ENCODE results near the gene KIF6.

Gene KIF6

DNA sequence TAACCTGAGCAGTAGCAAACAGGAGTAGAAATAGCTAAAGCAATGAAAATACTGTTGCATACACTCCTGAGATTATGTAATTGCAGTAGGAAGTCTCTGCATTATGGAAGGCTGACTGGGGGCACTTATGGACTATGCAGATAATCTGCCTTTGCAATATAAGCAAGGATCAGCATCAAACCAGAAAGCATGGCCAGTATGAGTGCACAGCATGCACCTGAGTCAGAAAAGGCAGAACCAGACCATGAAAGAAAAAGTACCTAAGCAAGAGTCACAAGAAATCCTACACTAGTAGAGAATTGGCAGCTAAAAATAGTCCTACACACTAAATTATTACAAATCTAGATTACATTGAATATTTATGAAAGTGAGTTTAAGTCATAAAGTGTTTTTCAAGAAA is 164.3 kb downstream of the KIF6 start:
- in situ Hi-C loops (cut with MboI; ENCODE audit: low sequenced_read_pairs), result no loop called here

DNA sequence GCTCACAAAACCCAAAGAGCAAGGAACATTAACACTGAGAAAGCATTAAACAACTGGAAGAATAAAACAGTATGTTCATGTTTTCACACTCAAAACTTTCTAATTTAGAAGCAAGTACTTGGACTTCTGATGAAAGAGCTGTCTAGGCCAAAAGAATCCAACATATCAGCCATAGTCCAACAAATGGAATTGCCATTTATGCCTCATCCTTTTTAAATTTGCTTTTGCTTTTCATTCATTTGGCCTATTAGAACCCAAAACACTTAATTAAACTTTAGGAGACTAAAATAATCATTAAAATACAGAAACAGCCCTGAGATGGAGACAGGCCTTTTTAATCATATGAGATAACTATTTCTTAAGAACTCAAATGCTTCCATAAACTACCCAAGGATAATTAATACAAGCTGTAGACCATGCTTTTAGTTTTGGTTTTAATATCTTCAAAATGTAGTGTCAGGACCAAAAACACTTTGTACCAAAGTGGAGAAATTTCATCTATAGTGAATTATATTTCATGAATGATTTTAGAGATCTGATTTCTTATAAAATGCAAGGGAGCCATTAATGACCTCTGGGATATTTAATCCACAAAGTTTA is 166.5 kb downstream of the KIF6 start:
- in situ Hi-C loops (cut with MboI; ENCODE audit: low sequenced_read_pairs), result no loop called here

DNA sequence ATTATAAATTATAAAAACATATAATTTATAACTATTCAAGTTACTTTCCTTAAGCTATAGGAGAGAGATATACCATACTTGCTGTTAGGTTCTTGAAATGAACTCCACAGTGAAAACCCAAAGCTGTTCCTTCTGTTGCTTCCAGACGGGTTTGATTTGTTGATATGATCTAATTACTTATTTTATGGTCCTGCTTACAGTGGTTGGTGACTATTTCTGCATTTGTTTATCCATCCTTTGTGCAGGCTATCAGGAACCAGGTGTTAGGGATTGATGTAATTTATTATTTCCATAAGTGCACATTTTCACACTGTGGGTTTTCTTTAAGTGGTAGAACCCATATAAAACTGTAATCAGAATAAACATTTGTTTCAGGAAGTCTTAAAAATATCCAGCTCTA is 167.1 kb downstream of the KIF6 start:
- in situ Hi-C loops (cut with MboI; ENCODE audit: low sequenced_read_pairs), result no loop called here

DNA sequence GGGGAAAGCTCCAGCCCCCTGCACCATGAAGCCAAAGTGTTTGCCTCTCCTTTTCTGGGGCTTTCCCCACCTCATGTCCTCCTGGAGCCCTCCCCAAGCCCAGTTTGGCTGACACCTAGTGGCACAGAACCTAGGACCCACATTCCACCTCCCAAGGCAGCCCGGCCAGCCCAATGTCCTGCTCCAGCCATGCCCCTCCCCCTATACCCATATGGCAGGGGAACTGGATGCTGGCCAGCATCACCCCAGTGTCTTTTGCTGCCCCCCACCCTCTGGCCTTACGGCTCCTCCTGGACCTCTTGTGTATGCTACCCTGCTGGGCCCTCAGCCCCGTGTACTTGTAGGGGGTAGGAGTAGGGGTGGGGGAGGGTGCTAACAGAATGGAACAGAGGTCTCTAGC is 170.1 kb downstream of the KIF6 start:
- in situ Hi-C loops (cut with MboI; ENCODE audit: low sequenced_read_pairs), result no loop called here

DNA sequence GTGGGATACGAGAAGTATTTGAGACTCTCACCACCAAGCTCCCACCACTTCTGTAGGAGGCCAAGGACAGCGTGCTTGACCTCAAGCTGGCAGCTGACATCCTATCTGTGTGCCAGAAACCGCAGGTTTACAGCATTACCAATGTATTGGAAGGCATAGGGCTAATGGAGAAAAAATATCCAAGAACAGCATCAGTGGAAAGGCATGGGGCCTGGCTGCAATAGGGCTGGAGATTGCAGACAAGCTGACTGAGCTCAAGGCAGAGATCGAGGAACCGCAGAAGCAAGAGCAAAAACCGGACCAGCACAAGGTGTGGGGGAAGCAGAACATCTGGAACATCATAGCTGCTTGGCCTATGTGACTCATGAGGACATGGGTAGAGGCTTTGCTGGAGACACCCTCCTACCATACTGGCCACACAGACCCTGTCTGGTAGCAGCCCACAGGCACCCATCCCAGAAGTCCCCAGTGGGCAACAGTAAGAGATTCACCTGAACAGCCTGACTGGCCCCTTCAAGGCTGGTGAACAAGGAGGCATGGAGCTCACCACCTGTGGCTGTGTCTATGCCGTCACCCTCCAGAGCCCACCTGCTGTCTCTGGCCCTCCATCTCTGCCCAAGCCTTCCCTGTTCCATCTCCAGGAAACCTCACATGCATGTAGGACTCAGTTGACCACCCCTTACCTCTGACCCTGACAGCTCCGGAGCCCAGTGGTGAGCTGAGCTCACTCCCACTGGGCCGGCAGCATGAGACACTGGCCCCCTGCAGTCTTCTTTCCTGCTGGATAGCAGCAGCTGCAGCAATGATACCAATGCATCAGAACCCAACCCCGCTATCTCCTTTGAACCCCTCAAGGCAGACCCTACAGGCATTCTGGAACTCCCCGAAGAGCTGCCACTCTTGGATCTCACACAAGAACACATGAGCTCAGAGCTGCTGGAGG is 171.1 kb downstream of the KIF6 start:
- in situ Hi-C loops (cut with MboI; ENCODE audit: low sequenced_read_pairs), result no loop called here

DNA sequence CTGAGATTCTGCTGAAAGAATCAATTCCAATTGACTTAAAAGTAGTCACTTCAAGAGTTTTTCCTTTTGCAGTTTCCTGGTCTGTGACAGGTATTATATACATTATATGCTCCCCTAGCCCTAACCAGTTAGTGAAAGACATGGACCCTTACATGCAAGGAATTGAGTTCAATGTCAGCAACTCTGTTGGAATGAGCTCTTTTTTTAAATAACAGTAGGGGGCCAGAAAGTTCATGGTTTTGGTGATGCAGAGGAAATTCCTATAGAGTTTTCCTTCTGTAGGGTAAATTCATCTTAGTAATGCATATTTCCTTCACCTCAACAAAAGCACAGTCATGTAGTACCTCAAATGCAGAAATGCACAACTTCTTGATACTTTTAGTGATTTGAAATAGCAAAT is 172.2 kb downstream of the KIF6 start:
- in situ Hi-C loops (cut with MboI; ENCODE audit: low sequenced_read_pairs), result no loop called here

DNA sequence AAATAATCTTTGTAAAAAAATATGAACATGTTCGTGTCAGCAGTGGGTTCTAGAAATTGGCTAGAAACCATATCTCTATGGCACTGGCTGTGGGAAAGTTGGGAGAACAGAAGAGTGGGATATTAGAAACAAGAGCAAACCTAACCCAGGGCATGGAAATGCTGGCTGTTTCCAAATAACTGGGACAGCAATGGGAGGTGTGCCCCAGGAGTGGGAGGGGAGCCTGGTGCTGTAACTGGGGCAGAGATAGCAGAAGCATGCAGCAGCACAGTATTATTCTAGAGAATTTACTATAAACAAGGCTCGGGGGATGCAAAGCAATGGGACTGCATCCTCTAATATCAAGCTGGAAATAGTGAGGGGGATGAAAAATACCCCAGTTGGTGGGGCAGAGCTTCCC is 175.0 kb downstream of the KIF6 start:
- in situ Hi-C loops (cut with MboI; ENCODE audit: low sequenced_read_pairs), result no loop called here

DNA sequence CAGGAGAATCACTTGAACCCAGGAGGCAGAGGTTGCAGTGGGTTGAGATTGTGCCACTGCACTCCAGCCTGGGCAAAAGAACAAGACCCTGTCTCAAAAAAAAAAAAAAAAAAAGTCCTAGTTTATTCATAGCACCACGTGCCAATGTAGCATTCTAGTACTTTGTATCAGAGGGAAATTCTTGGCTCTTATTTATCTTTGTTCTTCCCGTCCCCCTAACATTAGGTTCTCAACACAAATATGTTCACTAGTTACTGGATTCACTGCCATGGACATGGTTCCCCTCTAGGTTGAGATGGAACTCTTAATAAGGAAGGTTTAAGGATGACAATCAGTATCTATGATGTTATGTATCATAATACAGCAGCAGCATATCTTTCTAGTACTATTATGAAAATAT is 178.5 kb downstream of the KIF6 start:
- in situ Hi-C loops (cut with MboI; ENCODE audit: low sequenced_read_pairs), result no loop called here

DNA sequence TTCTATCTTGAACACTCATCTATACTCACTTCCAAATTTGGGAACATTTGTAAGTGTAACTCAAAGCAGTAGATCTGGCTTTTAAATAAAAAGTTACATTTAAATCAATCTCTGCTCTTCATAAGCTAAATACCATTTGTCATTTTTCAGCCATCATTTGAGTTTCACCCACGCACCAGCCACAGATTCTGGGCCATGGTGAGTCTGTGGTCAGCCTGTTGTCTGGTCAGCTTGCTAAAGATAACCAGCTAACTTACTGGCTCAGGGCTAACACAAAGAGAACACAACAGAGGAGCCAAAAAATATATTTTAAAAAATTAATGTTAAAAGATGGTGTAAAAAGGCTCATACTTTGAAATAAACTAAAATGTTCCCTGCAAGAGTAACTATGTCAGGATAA is 181.3 kb downstream of the KIF6 start:
- in situ Hi-C loops (cut with MboI; ENCODE audit: low sequenced_read_pairs), result no loop called here

DNA sequence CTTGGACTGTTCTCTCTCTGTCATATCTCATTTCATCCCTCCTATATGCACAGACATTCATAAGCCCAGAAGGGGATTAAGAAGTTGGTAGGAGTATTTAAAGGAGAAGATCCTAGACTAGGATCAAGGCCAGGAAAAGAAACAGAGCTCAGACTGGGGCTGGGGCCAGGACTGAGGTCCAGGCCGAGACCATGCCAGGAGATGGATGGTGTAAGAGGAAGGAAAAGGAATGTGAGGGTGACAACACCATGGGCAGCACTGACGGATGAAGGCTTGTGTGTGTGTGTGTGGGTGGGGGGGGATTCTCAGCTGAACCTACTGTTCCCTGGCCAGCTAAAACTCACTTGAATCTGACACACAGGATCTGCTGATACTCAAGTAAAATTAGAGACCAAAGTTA is 182.1 kb downstream of the KIF6 start:
- in situ Hi-C loops (cut with MboI; ENCODE audit: low sequenced_read_pairs), result no loop called here

DNA sequence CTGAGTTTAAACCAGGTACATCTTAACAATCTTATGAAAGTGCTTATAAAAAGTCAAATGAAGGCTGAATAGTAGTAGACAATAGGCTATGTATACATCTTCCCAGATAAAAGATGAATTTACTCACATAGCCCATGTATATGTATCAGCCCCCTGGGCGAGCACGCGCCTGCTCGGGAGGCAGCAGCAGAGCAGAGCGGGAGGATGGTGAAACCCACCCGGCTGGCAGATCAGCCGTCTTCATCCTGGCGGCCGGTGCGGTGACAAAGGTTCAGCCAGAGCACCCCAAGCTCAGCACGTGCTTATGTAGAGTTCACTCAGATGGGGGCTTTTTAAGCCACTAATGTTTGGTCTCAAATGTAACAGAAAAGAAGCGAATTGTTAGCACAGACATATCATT is 184.8 kb downstream of the KIF6 start:
- in situ Hi-C loops (cut with MboI; ENCODE audit: low sequenced_read_pairs), result no loop called here

DNA sequence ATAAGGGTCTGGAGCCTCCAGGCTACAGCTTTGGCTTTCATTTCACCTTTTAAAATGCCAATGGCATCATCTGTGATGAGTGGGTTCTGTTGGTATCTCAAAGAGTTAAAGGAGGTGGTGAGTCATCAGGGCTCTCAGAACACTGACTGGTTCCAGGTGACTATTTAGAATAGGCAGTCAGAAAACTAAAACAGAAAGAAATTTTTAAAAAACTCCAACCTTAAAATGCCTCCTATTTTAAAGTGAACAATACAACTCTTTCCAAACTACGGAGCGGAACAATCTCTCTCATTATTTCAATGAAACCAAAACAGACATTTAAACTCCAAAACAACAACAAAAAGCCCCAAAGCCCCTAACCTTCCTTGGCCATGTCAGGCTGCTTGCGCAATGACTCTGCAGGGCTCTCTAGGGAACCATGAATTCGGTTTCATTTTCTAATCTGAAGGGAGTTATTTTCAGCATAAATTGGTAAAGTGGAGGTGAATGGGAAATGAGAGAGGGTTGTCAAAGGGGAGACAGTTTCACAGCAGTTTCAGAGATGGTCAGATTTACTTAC is 194.9 kb downstream of the KIF6 start:
- in situ Hi-C loops (cut with MboI; ENCODE audit: low sequenced_read_pairs), result no loop called here

DNA sequence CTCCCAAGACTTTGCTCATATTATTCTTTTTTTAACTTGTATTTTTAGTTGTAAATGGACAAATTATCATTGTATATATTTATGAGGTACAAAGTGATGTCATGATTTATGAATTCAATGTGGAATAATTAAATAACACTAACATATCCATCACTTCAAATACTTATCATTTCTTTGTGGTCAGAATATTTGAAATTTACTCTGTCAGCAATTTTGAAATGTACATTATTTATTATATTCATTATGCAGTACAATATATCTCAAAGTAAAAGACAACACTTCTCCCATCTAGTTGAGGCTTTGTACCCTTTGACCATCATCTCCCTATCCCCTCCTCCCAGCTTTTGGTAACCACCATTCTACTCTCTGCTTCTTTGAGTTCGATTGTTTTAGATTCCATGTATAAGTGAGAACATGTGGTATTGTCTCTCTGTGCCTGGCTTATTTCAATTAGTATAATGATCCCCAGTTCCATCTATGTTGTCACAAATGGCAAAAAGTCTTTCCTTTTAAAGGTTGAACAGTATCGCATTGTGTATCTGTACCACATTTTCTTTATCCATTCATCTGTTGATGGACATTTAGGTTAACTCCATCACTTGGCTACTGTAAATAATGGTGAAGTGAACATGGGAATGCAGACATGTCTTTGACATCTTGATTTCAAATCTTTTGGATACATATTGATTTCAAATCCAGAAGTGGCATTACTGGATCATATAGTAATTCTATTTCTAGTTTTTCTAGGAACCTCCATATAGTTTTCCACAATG is 197.2 kb downstream of the KIF6 start:
- in situ Hi-C loops (cut with MboI; ENCODE audit: low sequenced_read_pairs), result no loop called here

DNA sequence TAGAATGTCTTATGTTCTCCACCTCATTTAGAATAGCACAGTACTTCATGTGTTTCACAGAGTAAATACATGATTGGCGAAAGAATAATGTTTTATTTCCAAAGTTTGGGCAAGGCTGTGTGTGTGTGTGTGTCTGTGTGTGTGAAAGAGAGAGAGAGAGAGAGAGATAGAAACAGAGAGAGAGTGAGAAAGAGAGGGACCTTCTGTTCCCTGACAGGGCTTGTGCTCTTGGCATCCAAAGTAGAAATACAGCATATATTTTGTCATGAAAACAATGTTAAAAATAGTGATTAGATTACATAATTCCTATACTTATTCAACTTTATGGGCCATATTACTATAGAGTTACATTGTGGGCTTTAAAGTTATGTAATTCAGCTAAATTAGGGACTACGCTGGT is 201.2 kb downstream of the KIF6 start:
- in situ Hi-C loops (cut with MboI; ENCODE audit: low sequenced_read_pairs), result no loop called here

DNA sequence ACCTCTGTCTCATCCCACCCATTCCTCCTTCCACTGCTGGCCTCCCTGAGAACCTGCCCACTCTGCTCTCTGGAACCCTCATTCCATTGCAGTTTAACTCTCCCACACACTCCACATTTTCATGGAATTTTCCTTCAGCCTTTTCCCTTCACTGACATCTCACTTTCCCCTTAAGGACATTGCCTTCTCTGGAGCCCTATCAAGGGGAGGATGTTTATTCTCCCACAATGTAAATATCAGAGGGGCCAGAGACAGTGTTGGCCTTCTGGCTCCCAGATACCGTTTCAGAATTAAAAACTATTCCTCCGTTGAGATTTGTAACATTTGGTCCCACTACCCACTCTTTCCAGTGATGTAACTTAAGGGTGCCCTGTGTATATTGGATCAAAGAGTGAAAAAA is 203.2 kb downstream of the KIF6 start:
- in situ Hi-C loops (cut with MboI; ENCODE audit: low sequenced_read_pairs), result no loop called here

DNA sequence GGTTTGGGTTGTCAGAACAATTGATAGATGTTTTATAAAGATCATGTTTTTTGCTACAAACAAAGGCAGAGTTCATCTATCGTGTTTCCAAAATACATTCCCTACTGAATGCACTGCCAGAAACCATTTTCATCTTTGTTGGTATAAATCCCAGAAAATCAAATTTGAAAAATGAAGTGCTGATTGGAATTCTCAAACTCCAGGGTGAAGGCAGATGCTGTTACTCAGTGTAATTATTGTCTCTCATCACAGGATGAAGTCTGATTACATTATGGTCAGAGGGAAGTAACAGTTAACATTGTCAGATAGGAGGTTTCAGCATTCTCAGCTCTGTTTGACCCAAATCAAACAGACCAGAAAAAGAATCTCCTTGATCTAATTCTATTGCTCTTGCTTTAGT is 204.3 kb downstream of the KIF6 start:
- in situ Hi-C loops (cut with MboI; ENCODE audit: low sequenced_read_pairs), result no loop called here

DNA sequence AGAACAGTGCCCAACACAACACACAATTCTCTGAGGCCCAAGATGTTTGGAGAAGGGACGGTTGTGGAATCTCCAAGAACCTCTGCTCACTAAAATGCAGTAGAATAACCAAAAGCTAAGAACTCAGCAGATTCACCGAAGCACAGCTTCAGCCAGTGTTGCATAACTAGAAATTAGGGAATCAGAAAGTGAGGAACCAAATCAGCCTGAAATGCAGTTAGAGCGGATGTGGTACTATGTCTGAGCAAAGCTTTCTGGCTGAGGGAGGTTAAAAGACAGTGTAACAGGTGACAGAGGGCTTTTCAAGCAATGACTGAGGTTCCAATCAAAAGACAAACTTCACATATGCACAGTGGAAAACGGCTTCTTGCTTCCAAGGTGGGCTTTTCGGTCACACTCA is 204.8 kb downstream of the KIF6 start:
- in situ Hi-C loops (cut with MboI; ENCODE audit: low sequenced_read_pairs), result no loop called here

DNA sequence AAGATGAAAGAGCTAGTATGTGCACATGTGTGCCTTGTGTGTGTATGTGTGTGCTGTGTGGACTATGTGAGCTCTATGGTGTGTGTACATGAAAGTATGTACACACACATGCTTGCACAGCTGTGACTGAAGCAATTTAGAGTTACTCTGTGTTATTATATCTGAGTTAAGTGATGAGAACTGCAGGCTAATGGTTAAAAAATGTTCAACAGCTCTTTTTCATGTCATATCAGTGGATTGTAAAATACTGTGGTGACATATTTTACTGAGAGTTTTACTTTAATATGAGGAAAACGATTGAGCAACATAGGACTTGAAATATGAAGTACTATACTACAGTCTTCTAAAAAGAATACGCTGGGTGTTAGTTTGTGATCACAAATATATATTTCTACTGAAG is 207.0 kb downstream of the KIF6 start:
- in situ Hi-C loops (cut with MboI; ENCODE audit: low sequenced_read_pairs), result no loop called here

DNA sequence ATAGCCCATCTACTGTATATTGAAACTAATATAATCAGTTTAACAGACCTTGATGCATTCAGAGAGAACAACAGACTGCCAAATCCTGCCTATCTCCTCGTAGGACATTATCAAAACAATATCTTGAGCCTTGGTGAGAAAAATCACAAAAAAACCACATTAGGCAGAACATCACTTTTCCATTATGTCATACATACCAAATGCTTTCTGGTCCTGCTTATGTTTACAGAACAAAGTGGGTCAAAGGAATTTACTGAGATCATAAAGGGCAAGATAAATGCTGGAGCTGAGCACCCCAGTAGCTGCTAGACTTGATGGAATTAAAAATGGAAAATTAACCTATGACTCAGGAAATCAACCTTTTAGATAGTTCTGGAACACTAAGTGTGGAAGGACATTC is 207.5 kb downstream of the KIF6 start:
- in situ Hi-C loops (cut with MboI; ENCODE audit: low sequenced_read_pairs), result no loop called here

DNA sequence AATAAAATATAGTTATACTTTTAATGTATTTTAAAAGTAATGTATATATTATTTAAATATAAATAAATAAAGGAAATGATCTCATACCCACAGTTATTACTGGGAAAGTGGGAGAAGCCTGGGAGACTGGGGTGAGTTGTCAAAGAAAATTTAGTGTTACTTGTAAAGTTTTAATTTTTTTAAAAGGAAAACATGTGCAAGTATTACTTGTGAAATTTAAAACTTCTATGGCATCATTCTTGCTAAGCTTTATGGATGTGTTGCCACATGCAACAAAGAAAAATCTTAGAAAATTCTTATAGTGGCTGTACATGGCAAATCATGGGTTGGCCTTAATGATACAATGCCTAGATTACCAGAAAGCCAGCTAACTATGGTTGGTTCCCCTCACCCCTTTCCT is 208.7 kb downstream of the KIF6 start:
- in situ Hi-C loops (cut with MboI; ENCODE audit: low sequenced_read_pairs), result no loop called here

DNA sequence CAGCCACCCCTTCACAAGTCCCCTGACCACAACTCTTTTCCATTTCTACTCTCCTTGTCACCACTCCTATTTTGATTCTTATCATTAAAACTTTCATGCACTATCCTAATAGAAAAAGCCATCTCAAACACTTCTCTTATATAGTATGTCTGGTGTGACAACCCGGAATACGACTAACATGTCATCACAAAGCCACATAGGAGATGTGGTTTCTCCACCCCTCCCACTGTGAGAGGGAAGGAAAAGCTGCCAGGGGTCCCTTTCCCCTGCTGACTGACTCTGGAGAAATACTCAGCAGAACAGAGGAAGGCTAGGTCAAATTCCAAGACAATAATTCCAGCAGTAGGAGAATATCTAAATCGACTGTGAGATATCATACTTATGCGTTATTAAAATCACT is 209.7 kb downstream of the KIF6 start:
- in situ Hi-C loops (cut with MboI; ENCODE audit: low sequenced_read_pairs), result no loop called here

DNA sequence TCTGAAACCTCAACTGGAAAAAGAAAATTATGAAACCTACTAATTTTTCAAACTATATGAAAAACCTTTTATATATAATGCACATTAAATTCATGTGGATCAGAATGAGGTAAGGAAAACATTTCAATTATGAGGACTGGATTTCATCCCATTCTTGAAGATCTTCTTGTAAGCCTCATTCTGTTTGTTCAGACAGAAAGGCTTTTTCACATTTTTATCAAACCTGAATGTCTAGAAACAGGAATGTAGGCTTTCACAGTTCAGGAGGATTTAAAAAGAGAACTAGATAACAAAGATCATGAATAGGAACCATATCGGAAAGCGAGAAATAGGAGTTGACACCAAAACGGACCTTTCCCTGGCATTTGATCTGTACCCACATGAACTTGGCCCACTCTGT is 210.2 kb downstream of the KIF6 start:
- in situ Hi-C loops (cut with MboI; ENCODE audit: low sequenced_read_pairs), result no loop called here
